Upper lobe of left lung (tissue), 6 donors: ENCODE data around the gene GATA5. TPM values are rescaled to one million over a fixed set of nuclear protein-coding genes. Genes with fewer than 3 reads are reported as not detected.

ENCODE experiments used
- ATAC-seq, 2 donors: fragments of 200-7000 bp; cut with Tn5 transposase; one replicate each; pipeline ENCODE4 v1.9.1; 2022; ENCODE audit warnings: mild to moderate bottlenecking in 2 of 2, moderate library complexity in 2 of 2; ENCODE audit not compliant: low FRiP score in 2 of 2
- DNase-seq, 2 donors: peaks; one replicate each; pipeline ENCODE4 v3.0.0-alpha.2; 2019 to 2020
- H3K27ac ChIP-seq, 4 donors: fragments of 200-600 bp; sonication (generic); one replicate each; pipeline ENCODE4 v1.5.1; 2016 to 2019
- H3K27me3 ChIP-seq, 4 donors: fragments of 200-600 bp; sonication (generic); one replicate each; pipeline ENCODE4 v1.5.1; 2017 to 2019
- H3K36me3 ChIP-seq, 4 donors: fragments of 200-600 bp; sonication (generic); one replicate each; pipeline ENCODE4 v1.5.1; 2016 to 2019
- H3K4me1 ChIP-seq, 4 donors: fragments of 200-600 bp; sonication (generic); one replicate each; pipeline ENCODE4 v1.5.1; 2018 to 2019
- H3K4me3 ChIP-seq, 4 donors: fragments of 200-600 bp; sonication (generic); one replicate each; pipeline ENCODE4 v1.5.1; 2017 to 2019; ENCODE audit warnings: mild to moderate bottlenecking in 2 of 4, moderate library complexity in 1 of 4
- H3K9me3 ChIP-seq, 4 donors: fragments of 200-600 bp; sonication (generic); one replicate each; pipeline ENCODE4 v1.5.1; 2018 to 2019
- EP300 ChIP-seq, 4 donors: sonication (generic); formaldehyde crosslinking; IDR thresholded peaks; one replicate each; pipeline ENCODE4 v1.5.1; 2017; ENCODE audit warnings: antibody characterized with exemption in 4 of 4, control low read depth in 2 of 4
- POLR2A ChIP-seq, 4 donors: fragments of 450-650 bp; IDR thresholded peaks; one replicate each; pipeline ENCODE4 v1.5.1; 2016 to 2017; ENCODE audit warnings: antibody characterized with exemption in 4 of 4, mild to moderate bottlenecking in 2 of 4
- POLR2AphosphoS5 ChIP-seq, 2 donors: sonication (generic); formaldehyde crosslinking; IDR thresholded peaks; one replicate each; pipeline ENCODE4 v1.5.1; 2017; ENCODE audit warnings: antibody characterized with exemption in 2 of 2
- WGBS, 2 donors: methylation state at CpG; one replicate each; pipeline ENCODE4 v1.1.5; 2017 to 2018; 5-methylcytosine and 5-hydroxymethylcytosine counted together
- total RNA-seq, 6 donors: library from RNA; depleted of rRNA in 4 of 6; stranded (reverse); fragments of >200 nt in 4 of 6; gene quantifications; one replicate each; pipeline versions ENCODE4 v1.1.0 to v1.2.1, GENCODE V29; 2016 to 2021
- TF ChIP-seq, protein P1 (sequence below), 6 experiments: fragments of 450-650 bp in 4 of 6; fragments of 200-600 bp in 2 of 6; sonication (generic) in 2 of 6; IDR thresholded peaks; one replicate each; pipeline ENCODE4 v1.5.1; 2016 to 2019; ENCODE audit warnings: antibody characterized with exemption in 6 of 6
- donor health status: DM: no; HTN: no; CAD: no; lungs with moderate emphysema.
- donor health status: DM: no; HTN: yes; CAD: no; lungs with severe emphysema.

The GATA5 gene
- total RNA-seq, 6 donors from 2014 or later, result 0.98 to 10.5 (median 2.2) TPM

DNA sequence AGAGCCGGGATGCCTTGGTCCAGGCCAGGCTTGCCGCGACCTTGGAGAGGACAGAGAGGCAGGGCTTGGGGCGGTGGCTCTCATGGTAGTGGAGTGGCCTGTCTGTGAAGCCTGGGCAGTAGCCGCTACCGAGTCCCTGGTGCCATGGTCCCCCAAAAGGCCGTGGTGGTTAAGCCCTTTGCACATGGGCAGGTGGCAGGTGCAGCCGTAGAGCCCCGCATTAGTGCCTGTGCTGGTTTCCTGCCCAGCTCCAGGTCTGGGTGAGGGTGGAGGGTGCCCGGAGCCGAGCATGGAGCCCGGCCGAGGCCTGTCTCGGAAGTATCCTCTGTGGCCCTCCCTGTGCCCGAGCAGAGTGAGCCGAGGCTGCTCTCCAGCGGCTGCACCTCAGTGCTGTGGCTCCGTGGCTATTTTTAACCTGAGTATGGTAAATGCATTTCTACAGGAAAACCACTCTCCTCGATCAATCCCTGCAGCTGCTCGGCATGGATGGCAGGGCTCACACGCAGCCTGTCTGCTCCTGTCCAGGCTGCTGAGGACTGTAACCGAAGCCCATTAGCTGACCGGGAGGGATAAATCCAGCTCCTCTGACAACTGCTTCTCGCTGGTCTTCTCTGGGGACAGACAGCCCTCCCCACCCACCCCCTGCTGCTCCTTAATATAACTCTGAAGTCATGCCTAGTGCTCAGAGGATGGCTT, 36.3 kb upstream of the GATA5 start:
- no peak overlapping the region for H3K4me3 ChIP-seq
- peaks cover 0 to 10% (median 4%) of the 10 kb centered on the region in 4 donors for H3K27me3 ChIP-seq
- no peak overlapping the region for H3K27ac ChIP-seq
- WGBS, 2 donors, result 34 to 59% methylated on average over 8 to 21 of the region's 24 CpGs
- DNase-seq, result peak in 1 of 2 donors; percentile 50
- ATAC-seq, result no peak
- H3K4me1 ChIP-seq, result no peaks in the 10 kb centered on the region
- H3K9me3 ChIP-seq, result no peaks in the 10 kb centered on the region
- no peak for TF ChIP-seq POLR2AphosphoS5 (IDR thresholded peaks at IDR 0.05)
- TF ChIP-seq EP300 (IDR thresholded peaks at IDR 0.05), result no peak
- TF ChIP-seq POLR2A (IDR thresholded peaks at IDR 0.05), result no peak
- TF ChIP-seq, protein P1, sequence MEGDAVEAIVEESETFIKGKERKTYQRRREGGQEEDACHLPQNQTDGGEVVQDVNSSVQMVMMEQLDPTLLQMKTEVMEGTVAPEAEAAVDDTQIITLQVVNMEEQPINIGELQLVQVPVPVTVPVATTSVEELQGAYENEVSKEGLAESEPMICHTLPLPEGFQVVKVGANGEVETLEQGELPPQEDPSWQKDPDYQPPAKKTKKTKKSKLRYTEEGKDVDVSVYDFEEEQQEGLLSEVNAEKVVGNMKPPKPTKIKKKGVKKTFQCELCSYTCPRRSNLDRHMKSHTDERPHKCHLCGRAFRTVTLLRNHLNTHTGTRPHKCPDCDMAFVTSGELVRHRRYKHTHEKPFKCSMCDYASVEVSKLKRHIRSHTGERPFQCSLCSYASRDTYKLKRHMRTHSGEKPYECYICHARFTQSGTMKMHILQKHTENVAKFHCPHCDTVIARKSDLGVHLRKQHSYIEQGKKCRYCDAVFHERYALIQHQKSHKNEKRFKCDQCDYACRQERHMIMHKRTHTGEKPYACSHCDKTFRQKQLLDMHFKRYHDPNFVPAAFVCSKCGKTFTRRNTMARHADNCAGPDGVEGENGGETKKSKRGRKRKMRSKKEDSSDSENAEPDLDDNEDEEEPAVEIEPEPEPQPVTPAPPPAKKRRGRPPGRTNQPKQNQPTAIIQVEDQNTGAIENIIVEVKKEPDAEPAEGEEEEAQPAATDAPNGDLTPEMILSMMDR (IDR thresholded peaks at IDR 0.05), result no peak
- H3K36me3 ChIP-seq, result no peaks in the 10 kb centered on the region

DNA sequence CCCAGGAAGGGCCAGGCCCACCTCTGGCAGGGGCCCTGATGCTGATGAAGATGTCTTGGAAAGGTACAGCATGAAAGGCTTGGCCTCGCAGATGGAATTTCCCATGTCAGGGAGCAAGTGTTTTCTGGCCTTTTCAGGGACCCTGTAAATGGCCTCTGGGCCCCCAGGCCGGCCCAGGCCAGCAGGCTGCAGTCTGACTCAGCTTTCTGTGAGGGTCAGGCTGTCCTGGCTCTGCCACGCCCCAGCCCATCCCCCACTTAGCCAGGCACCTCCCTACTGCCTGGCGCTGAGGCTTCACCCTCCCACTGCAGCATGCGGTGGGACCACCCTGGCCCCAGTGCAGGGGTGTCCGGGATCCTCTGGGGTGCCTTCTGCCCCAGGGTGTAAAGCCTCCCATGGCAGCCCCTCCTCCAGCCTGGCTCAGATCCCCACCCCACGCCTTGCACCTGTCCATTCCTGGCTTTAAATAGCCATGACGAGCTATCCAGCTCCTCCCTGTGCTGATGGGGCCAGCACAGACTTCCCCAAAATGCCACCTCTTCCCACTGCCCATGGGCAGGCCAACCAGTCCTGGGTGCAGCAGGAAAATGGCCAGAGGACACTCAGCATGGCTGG, 35.6 kb upstream of the GATA5 start:
- no peaks in the 10 kb centered on the region for H3K36me3 ChIP-seq
- H3K4me3 ChIP-seq, result no peak overlapping the region
- WGBS, 2 donors, result 66 to 68% methylated on average over 5 to 8 of the region's 8 CpGs
- H3K27ac ChIP-seq, result no peak overlapping the region
- no peaks in the 10 kb centered on the region for H3K4me1 ChIP-seq
- H3K27me3 ChIP-seq, result peaks cover 0 to 10% (median 4%) of the 10 kb centered on the region in 4 donors
- ATAC-seq (no peak), DNase-seq (peak in 1 of 2 donors; percentile 33)
- no peak for TF ChIP-seq POLR2AphosphoS5 (IDR thresholded peaks at IDR 0.05)
- no peaks in the 10 kb centered on the region for H3K9me3 ChIP-seq

DNA sequence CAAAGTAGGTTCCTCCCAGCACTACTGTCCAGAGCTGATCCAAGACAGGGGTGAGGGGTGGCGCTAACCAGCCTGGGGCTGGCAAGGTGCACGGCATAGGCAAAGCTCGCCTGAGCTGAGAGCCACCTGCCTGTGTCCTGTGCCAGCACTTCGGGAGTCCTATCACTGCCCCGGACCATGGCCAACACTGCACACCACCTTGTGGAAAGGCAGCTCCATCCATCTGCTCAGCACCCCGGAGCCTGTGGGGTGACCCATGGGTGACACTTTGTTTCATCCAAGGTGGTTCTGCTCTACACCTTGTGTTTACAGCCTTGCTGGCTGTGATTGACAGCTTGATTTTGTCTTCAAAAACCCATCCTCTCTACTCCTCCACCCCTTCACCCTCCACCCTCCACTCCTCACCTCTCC, 32.9 kb upstream of the GATA5 start:
- TF ChIP-seq POLR2AphosphoS5 (IDR thresholded peaks at IDR 0.05) (no peak), POLR2A (IDR thresholded peaks at IDR 0.05) (no peak), EP300 (IDR thresholded peaks at IDR 0.05) (no peak)
- TF ChIP-seq, protein P1 (IDR thresholded peaks at IDR 0.05), result no peak
- no peak for DNase-seq

DNA sequence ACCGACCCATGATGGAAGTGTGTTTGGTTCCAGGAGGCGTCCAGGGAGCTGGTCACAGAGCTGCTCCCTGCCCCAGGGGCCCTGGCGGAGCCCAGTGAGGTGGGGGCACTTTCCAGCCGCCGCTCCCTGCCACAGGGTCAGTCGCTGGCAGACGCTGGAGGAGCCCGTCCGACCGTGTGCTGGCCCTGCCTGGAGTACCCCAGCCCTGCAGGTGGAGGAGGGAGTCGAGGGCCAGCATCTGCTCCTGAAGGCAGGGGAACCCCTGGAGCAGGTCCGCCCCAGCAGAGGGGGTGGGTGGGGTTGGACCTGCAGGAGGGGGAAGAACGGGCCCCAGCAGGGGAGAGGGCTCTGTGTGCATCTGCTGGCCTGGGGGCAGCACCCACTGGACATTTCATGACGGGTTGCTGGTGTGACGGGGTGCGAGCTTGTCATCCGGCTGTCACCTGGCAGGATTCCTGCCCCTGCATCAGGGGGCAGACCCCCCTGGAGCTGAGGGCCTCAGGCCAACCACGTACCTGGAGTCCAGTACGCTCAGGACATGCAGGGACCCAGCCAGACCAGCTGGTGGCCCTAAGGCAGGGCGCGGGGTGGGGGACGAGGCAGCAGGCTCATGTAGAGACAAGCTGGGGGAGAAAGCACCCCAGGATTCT, 32.3 kb upstream of the GATA5 start:
- Histone ChIP-seq H3K36me3 (no peaks in the 10 kb centered on the region), H3K4me3 (no peak overlapping the region), H3K27ac (no peak overlapping the region), H3K4me1 (no peaks in the 10 kb centered on the region), H3K27me3 (peaks cover 0 to 7% (median 3%) of the 10 kb centered on the region in 4 donors), H3K9me3 (no peaks in the 10 kb centered on the region)
- DNase-seq (peak in 1 of 2 donors; percentile 71), ATAC-seq (no peak)
- 20 to 76% methylated on average over 1 to 19 of the region's 22 CpGs for WGBS, 2 donors
- TF ChIP-seq EP300 (IDR thresholded peaks at IDR 0.05) (no peak), POLR2A (IDR thresholded peaks at IDR 0.05) (no peak), POLR2AphosphoS5 (IDR thresholded peaks at IDR 0.05) (no peak)
- TF ChIP-seq, protein P1 (IDR thresholded peaks at IDR 0.05), result no peak

More for the DNA sequence above, 32.9 kb upstream of the GATA5 start:
- no peak for ATAC-seq
- no peaks in the 10 kb centered on the region for H3K9me3 ChIP-seq
- H3K36me3 ChIP-seq, result no peaks in the 10 kb centered on the region
- H3K27me3 ChIP-seq, result peaks cover 0 to 8% (median 4%) of the 10 kb centered on the region in 4 donors
- H3K27ac ChIP-seq, result no peak overlapping the region
- no peaks in the 10 kb centered on the region for H3K4me1 ChIP-seq
- WGBS, 2 donors, result 78% methylated on average over 5 of the region's 6 CpGs; no CpG with 5 or more reads in 1 of the 2 donors
- no peak overlapping the region for H3K4me3 ChIP-seq

DNA sequence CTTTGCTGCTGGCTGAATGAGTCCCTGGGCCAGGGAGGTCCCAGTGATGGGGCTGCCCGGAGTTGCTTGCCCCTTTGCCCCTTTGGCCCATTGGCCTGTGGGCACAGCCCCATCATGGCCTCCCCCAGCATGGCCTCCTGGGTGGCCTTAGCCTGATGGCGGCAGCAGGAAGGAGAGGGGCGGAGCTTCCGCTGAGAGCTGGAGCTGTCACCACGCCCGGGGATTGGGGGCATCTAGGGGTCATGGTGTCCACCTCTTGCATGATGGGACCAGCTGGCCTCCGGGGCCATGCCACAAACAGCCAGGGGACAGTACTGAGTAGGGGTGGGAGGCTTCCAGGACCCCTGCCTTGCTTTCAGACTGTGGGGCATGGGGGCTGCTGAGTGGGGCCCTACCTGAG, 31.5 kb upstream of the GATA5 start:
- DNase-seq, result peak in 1 of 2 donors; percentile 51
- Histone ChIP-seq H3K4me3 (no peak overlapping the region), H3K4me1 (peaks cover 0 to under 1% (median 0%) of the 10 kb centered on the region in 4 donors), H3K27me3 (peaks cover 0 to 11% (median under 1%) of the 10 kb centered on the region in 4 donors), H3K27ac (no peak overlapping the region), H3K9me3 (no peaks in the 10 kb centered on the region), H3K36me3 (no peaks in the 10 kb centered on the region)
- WGBS, 2 donors, result 42 to 84% methylated on average over 2 to 4 of the region's 7 CpGs
- TF ChIP-seq POLR2AphosphoS5 (IDR thresholded peaks at IDR 0.05), result no peak
- TF ChIP-seq, protein P1 (IDR thresholded peaks at IDR 0.05), result no peak
- TF ChIP-seq POLR2A (IDR thresholded peaks at IDR 0.05), result no peak
- TF ChIP-seq EP300 (IDR thresholded peaks at IDR 0.05), result no peak
- no peak for ATAC-seq
